GM10266 (cell line): Measurements from ENCODE around the gene CD209.

ENCODE experiments used
- DNase-seq: peaks from one replicate; pipeline ENCODE4 v3.0.0; 2012; ENCODE audit errors: extremely low spot score
- CTCF ChIP-seq: IDR thresholded peaks from 2 replicates; pipeline ENCODE4 v1.5.1; 2012; ENCODE audit warnings: mild to moderate bottlenecking, low read depth; ENCODE audit not compliant: control insufficient read depth, insufficient read depth; ENCODE audit errors: missing control alignments

CD209 gene

GRCh38 chr19:7716762-7717161, 30.6 kb downstream of the CD209 start:
- DNase-seq = no peak
- TF ChIP-seq CTCF = no peak

GRCh38 chr19:7715671-7716070, 31.7 kb downstream of the CD209 start:
- no peak for DNase-seq
- TF ChIP-seq CTCF = no peak

GRCh38 chr19:7710616-7711015, 36.7 kb downstream of the CD209 start:
- no peak for DNase-seq
- no peak for TF ChIP-seq CTCF

- DNase-seq = no peak
Measured at GRCh38 chr19:7709932-7710460, 37.3 kb downstream of the CD209 start.

GRCh38 chr19:7706955-7707456, 40.3 kb downstream of the CD209 start:
- TF ChIP-seq CTCF = no peak
- DNase-seq = no peak

More at GRCh38 chr19:7709932-7710460, 37.3 kb downstream of the CD209 start:
- no peak for TF ChIP-seq CTCF

GRCh38 chr19:7706188-7706954, 41.0 kb downstream of the CD209 start:
- TF ChIP-seq CTCF = no peak
- no peak for DNase-seq

- DNase-seq = peak; percentile 69
- TF ChIP-seq CTCF = no peak
Measured at GRCh38 chr19:7705387-7706187, 41.7 kb downstream of the CD209 start.
